ENCODE measurements around the gene STRN.

GRCh38 chr2:36819095-36819711 lies 147.1 kb downstream of the STRN start:
- TF ChIP-seq REST (IDR thresholded peaks at IDR 0.05; ENCODE audit: insufficient read depth in 1 of 2, low read depth in 2 of 2, low read length in 1 of 2) (no peak), SIN3A (IDR thresholded peaks at IDR 0.05; ENCODE audit: borderline replicate concordance, insufficient read depth, low read depth, low read length) (no peak), TCF7L2 (IDR thresholded peaks at IDR 0.05; ENCODE audit: low read depth, low read length) (no peak), POLR2AphosphoS5 (IDR thresholded peaks at IDR 0.05; ENCODE audit: low read depth, low read length) (no peak)
- TF ChIP-seq, protein P1, sequence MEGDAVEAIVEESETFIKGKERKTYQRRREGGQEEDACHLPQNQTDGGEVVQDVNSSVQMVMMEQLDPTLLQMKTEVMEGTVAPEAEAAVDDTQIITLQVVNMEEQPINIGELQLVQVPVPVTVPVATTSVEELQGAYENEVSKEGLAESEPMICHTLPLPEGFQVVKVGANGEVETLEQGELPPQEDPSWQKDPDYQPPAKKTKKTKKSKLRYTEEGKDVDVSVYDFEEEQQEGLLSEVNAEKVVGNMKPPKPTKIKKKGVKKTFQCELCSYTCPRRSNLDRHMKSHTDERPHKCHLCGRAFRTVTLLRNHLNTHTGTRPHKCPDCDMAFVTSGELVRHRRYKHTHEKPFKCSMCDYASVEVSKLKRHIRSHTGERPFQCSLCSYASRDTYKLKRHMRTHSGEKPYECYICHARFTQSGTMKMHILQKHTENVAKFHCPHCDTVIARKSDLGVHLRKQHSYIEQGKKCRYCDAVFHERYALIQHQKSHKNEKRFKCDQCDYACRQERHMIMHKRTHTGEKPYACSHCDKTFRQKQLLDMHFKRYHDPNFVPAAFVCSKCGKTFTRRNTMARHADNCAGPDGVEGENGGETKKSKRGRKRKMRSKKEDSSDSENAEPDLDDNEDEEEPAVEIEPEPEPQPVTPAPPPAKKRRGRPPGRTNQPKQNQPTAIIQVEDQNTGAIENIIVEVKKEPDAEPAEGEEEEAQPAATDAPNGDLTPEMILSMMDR (IDR thresholded peaks at IDR 0.05) = no peak
